Measurements from ENCODE around the gene SPATA46.
A peak's percentile ranks its signal among the peaks of the same experiment; 100 is the strongest.

SPATA46 gene

GRCh38 chr1:162391790-162392563, 15.3 kb upstream of the SPATA46 start:
- H3K4me3 ChIP-seq (ENCODE audit: control insufficient read depth, low read depth, low read length) = no peak overlapping the region
- TF ChIP-seq CTCF (IDR thresholded peaks at IDR 0.05; ENCODE audit: control insufficient read depth, insufficient read depth, low read depth, low read length, missing control alignments) = peak; percentile 81
- no peak for DNase-seq (ENCODE audit: low read depth)

- no peak overlapping the region for H3K4me3 ChIP-seq (ENCODE audit: control insufficient read depth, low read depth, low read length)
- no peak for DNase-seq (ENCODE audit: low read depth)
- no peak for TF ChIP-seq CTCF (IDR thresholded peaks at IDR 0.05; ENCODE audit: control insufficient read depth, insufficient read depth, low read depth, low read length, missing control alignments)
Measured at GRCh38 chr1:162390396-162391185, 13.9 kb upstream of the SPATA46 start.

GRCh38 chr1:162389971-162390370, 13.3 kb upstream of the SPATA46 start:
- TF ChIP-seq CTCF (IDR thresholded peaks at IDR 0.05; ENCODE audit: control insufficient read depth, insufficient read depth, low read depth, low read length, missing control alignments) = no peak
- no peak overlapping the region for H3K4me3 ChIP-seq (ENCODE audit: control insufficient read depth, low read depth, low read length)
- no peak for DNase-seq (ENCODE audit: low read depth)

- no peak for TF ChIP-seq CTCF (IDR thresholded peaks at IDR 0.05; ENCODE audit: control insufficient read depth, insufficient read depth, low read depth, low read length, missing control alignments)
- peak; percentile 18 for DNase-seq (ENCODE audit: low read depth)
- no peak overlapping the region for H3K4me3 ChIP-seq (ENCODE audit: control insufficient read depth, low read depth, low read length)
Measured at GRCh38 chr1:162389021-162389818, 12.6 kb upstream of the SPATA46 start.

GRCh38 chr1:162388615-162389014, 12.0 kb upstream of the SPATA46 start:
- H3K4me3 ChIP-seq (ENCODE audit: control insufficient read depth, low read depth, low read length) = no peak overlapping the region
- TF ChIP-seq CTCF (IDR thresholded peaks at IDR 0.05; ENCODE audit: control insufficient read depth, insufficient read depth, low read depth, low read length, missing control alignments) = no peak
- no peak for DNase-seq (ENCODE audit: low read depth)

GRCh38 chr1:162388083-162388594, 11.5 kb upstream of the SPATA46 start:
- DNase-seq (ENCODE audit: low read depth) = no peak
- TF ChIP-seq CTCF (IDR thresholded peaks at IDR 0.05; ENCODE audit: control insufficient read depth, insufficient read depth, low read depth, low read length, missing control alignments) = no peak
- no peak overlapping the region for H3K4me3 ChIP-seq (ENCODE audit: control insufficient read depth, low read depth, low read length)

Data from AG09309 (cell line).